Left cardiac atrium (tissue), 4 donors: Measurements from ENCODE around the gene OXCT1. TPM values are rescaled to one million over a fixed set of nuclear protein-coding genes. Genes with fewer than 3 reads are reported as not detected.
A peak's percentile ranks its signal among the peaks of the same experiment; 100 is the strongest.

Experiments
- ATAC-seq, 2 donors: fragments of 200-7000 bp; cut with Tn5 transposase; one replicate each; pipeline ENCODE4 v1.9.1; 2020; ENCODE audit warnings: mild to moderate bottlenecking in 2 of 2, moderate library complexity in 2 of 2
- DNase-seq: peaks from one replicate; pipeline ENCODE4 v3.0.0-alpha.2; 2020
- intact Hi-C, 2 donors: fragments of 100-400 bp; cut with DNase I; formaldehyde crosslinking; loops; one replicate each; pipeline versions ENCODE4 v1.14.1 to v1.15.1; 2022 to 2023
- long read RNA-seq: library from polyadenylated mRNA; unstranded; transcript quantifications from one replicate; pipeline ENCODE4 v2.0.0, GENCODE V29; 2021
- total RNA-seq, 2 donors: library from RNA; stranded (reverse); fragmentation: NEBNext Ultra II Directional; extraction: Animal tissue kit (Norgen Biotek cat#: 25700); gene quantifications; one replicate each; pipeline ENCODE4 v1.2.1, GENCODE V29; 2021
- donor health status: DM: no; HTN: yes; CAD: no.
- donor health status: DM: no; HTN: yes; CAD: no; lungs with severe emphysema.
- donor health status: DM: yes; HTN: yes; CAD: no.
- donor health status: Dilated cardiomyopathy.

OXCT1 gene
- 100 to 1,000 TPM in 1 of 2 donors, 10 to 100 TPM in 1; 80.2 to 116 TPM for total RNA-seq
- long read RNA-seq, transcript OXCT1-201 (17 exons, 3,388 nt) = major isoform, 430 of 469 reads
- long read RNA-seq, partial matches to known transcripts = 15 of 469 reads
- long read RNA-seq, other reads (novel, unspliced or antisense) = 23 of 469 reads

DNA sequence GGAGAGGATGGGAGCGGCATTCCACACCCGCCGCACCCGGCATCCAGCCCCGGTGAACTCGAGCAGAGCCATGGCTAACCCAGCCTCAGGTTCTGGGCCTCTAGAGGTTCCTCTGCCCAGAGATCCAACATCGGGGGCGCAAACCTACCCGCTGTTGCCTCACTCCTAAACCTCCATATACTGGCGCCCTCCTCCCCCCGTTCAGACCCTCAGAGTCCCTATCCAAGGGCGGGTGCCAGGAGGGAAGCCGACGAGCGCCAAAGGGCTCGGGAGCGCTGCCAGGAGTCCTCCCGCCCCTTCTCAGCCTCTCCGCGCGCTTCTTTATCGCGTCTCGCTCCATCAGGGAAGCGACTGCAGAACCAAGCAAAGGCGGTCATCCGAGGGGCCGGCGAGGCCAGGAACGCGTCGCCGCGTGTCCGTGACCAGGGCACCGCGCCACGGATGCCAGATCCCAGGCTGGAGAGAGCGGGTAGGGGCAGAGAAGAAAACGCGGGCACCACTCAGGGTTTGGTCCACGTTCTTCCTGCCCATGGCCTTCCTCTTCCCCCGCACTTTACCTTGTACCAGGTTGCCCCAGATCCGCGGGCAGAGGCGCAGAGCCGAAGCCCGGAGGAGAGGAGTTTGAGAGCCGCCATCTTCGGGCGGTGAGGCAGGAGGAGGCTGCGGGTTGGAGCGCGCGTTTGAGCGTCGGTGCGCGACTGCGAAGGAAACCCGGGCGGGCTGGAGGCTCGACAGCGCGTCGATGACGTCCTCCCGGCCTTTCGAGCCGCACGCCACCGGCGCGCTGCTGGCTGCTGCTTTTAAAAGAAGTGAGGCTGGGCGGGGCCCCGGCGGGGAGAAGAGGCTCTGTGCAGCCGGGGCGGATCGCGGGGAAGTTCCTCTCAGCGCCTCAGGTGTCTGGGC is at the start of gene OXCT1:
Gene OXCT1 (minus strand): TSS at position 702 of the 903 bp plus-strand sequence. CDS start 67 bp downstream, at position 635.
- DNase-seq (peak; percentile 87), ATAC-seq (peak; percentile 83 to 93)
- intact Hi-C loops = loop anchor here (5.0 to 10.0 kb wide), 2 partner anchors 37 to 55 kb away; partner anchors contain the start of gene FBXO4 (in 1 of the 2)

DNA sequence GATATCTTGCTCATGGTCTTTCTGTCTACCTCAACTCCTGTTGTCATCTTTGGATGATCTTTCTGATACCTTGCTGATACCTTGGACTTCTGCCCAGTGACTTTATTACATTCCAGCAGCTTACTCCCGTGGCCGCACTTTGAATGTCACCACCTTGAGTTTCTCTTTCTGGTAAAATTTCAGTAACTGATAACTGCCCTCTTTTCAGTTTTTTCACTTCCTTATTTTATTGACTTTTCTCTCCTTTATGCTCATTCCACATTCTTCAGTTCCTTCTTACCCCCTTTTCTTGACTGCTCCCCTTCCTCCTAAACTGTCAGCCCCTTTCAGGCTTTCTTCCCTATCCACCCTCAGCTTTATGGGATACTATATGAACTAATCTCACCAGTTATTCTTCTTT is 47.9 kb upstream of the OXCT1 start:
- intact Hi-C loops = no loop called here
- ATAC-seq (no peak), DNase-seq (no peak)

DNA sequence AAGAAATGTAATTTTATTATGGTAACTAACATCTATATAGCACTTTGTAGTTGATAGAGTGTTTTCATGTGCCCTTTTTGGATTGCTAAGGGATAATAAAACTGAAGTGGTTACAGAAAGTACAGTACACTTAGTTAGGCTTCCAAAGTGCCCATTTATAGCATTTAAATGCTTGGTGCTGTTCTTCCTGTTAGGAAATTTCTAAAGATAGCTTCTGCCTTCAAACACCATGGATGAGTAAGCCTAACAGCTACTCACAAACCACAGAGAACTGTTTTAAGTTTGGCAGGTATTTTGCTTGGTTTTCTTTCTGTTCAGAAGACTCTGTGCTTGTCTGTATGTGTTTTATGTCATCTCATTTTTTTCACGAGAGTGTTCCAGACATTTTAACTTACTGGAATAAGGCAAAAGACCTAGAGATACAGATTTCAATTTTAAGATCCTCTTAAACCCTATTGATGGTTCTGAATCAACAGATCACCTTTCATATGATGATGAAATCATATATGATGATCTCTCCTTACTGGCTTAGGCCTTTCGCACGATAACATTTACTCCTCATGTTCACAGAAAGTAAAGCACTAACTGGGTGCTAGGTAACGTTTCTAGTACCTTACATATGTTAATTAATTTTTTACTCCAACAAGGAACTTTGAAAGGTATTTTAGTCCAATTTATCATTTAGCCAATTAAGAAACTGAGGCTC is 38.3 kb upstream of the OXCT1 start:
- intact Hi-C loops = loop anchor here in 1 of 2 donors (5.0 to 10.0 kb wide), 2 partner anchors 36 to 54 kb away; partner anchors contain the start of gene OXCT1
- ATAC-seq (no peak), DNase-seq (no peak)

DNA sequence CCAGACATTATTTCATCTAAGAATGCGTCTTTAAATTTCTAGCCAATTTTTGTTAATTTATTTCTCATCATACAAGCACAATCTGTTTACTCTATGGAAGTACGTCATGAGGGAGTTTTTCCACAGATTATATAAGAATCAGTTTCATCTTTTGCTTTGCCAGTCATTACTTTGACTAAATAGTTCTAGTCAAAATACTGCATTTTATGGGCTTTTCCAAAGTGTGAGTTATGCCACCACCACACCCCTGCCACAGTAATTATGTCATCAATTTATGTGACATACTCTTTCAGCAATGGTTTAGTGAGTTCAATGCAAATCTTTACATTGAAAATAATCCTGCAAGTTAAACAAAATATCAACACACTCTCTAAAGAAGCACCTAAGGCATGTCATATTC is 35.9 kb upstream of the OXCT1 start:
- intact Hi-C loops = loop anchor here in 1 of 2 donors (5.0 to 10.0 kb wide), 2 partner anchors 34 to 51 kb away; partner anchors contain the start of gene OXCT1
- DNase-seq (no peak), ATAC-seq (no peak)

DNA sequence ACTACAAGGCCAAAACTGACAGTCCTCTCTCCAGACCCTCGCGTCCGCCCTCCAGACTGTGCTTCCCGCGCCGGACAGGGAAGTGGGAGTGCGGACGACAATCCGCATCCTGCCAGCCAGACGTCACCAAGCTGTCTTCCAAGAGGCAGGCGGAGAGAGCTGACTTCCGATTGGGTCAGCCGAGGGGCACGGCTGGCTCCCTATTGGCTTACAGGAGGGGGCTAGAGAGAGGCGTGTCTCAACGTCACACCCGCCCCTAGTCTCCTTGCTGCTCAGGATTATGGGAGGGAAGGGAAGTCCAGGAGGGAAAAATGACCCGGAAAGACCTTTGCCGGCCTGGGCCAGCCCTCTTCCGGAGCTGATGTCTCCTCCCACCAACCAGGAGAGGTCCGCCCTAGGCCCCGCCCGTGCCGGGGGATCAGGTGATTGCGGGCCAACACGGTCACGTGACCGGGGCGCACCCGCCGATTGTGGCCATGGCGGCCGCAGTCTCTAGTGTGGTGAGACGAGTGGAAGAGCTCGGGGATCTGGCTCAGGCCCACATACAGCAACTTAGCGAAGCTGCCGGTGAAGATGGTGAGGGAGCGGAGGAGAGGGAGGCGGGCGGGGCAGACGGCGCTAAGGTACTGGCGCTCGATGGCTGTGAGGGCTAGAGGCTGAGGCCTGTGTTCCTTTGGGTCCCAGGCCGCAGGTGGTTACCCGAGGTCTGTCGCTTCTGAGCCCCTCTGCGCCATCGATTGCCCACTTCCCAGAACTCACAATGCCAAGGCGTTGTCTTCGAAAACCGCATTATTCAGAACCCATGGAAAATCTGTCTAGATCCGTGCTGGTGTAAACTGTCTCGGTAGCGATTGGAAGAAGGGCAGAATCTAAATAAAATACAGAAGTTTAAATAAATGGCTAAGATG is 33.9 kb upstream of the OXCT1 start, which contains the start of gene RIMOC1:
Gene RIMOC1 (plus strand): TSS at position 453 of the 908 bp plus-strand sequence. CDS start 24 bp downstream, at position 477.
- intact Hi-C loops = loop anchor here in 1 of 2 donors (10.0 kb wide), 1 partner anchor 49 kb away; no protein-coding TSS in a partner anchor

DNA sequence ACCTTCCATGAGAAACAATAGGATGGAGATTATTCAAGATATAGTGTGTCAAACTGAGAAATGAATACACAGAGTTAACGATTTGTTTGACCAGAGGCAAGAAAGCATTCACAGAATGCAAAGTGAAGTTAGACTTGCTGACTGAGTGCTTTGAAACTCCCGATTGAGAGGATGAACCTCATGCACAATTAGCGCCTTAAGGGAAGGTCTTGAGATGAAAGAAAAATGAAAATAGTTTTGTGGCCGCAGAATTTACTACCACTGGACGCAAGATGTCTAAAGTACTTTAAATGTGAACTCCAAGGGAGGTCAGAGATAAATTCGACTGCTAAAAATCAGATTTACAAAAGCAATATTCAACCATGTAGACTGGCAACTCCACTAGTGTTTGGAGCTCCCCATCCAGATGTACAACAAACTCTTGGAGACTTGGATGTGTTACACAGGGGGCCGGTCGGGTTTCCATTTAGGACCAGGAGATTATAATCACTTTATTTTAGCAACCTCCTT is 33.2 kb upstream of the OXCT1 start:
- DNase-seq (no peak), ATAC-seq (no peak)
- intact Hi-C loops = loop anchor here in 1 of 2 donors (10.0 kb wide), 1 partner anchor 49 kb away; no protein-coding TSS in a partner anchor

More for the DNA sequence above, 33.9 kb upstream of the OXCT1 start, which contains the start of gene RIMOC1:
- DNase-seq (peak; percentile 98), ATAC-seq (peak; percentile 99)

DNA sequence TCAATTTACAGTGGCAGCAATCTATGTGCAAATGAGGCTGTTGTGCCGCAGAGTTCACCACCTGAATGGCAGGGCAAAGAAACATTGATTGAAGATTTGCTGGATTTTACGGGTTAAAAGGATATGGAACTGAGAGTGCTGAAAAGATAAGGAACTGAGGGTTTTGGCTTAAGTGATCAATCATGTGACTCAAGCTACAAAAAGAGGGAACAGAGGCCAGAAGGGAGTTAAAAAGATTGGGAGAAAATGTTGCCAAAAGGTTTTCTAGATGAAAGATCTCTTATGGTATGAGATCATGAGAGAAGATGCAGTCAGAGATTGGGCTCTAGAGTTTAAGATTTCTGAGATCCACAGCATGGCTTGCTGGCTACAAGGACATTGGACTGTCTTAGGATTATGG is 26.0 kb upstream of the OXCT1 start:
- intact Hi-C loops = no loop called here
- no peak for DNase-seq
- no peak for ATAC-seq

DNA sequence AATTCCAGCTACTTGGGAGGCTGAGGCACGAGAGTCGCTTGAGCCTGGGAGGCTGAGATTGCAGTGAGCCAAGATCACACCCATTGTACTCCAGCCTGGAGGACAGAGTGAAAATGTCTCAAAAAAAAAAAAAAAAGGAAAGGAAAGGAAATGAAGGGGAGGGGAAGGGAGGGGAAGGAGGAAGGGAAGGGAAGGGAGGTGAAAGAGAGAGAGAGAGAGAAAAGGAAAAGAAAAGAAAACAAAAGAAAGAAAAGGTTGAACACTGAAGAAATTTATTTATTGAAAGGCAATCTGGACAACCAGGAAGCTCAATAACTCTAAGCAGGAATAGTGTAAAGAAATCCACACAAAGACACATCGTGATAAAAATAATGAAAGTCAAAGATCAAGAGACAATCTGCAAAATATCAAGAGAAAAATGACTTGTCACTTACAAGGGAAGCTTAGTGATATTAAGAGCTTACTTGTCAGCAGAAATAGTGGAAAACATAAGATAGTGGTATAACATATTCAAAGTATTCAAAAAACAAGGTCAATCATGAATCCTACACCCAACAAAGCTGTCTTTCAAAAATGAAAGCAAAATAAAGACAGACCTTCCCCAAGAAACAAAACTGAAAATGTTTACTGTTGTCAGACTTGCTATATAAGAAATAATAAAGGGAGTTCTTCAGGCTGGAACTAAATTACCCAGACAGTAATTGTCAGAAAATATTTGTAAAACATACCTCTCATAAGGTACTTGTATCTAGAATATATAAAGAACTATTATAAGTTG is 23.0 kb upstream of the OXCT1 start:
- intact Hi-C loops = no loop called here
- DNase-seq (no peak), ATAC-seq (no peak)

DNA sequence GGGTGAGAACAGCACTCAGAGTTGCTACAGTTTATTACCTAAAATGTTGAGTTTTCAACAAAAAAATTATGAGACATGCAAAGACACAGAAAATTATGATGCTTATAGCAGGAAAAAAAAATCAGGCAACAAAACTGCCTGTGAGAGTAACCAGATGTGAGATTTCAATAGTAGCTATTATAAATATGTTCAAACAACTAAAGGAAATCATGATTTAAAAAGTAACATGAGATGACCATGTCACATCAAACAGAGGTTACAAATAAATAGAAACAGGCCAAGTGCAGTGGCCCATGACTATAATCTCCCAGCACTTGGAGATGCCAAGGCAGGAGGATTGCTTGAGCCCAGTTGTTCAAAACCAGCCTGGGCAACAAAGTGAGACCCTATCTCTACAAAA is 21.8 kb upstream of the OXCT1 start:
- intact Hi-C loops = no loop called here
- DNase-seq = no peak
- ATAC-seq = no peak

DNA sequence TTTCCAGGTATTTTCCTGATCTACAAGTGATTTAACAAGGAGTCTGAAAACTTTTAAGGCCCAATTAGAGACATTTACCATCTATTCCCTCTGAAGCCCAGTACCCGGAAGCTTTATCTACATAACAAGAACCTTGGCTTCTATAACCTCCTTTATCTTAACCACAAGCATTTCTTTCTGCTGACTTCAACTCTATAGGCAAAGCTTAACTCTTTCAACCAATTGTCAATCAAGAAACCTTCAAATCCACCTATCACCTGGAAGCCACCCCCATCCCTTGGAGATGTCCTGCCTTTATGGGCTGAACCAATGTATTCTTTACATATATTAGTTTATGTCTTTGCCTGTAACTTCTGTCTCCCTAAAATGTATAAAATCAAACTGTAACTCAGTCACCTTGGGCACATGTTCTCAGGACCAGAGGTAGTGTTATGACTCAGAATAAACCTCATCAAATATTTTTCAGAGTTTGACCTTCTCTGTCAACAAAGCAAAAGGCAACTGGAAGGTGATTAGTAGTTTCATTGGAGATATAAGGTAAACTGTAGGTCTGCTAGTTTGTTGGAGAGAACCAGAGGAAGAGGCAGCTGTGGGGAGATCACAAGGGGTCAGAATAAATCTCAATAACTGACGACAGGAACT is 21.0 kb upstream of the OXCT1 start:
- ATAC-seq (no peak), DNase-seq (no peak)
- intact Hi-C loops = no loop called here

DNA sequence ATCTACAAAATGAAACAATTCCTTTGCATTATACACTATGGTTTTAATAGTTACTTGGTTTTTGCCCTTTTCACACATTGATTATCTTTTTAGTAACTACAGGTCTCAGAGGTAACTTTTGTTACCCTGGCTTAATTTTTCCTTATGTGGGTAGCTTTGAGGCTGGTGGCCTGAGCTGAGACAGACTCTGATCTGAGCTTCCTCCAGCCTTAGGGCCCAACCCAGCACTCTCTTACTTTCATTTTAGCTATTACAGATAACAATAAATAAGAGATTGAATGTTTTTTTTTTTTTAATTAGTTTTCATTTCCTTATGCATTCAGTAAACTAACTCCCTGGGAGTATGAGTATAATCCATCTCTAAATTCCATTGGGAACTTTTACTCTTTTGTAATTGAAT is 15.1 kb upstream of the OXCT1 start:
- intact Hi-C loops = no loop called here
- ATAC-seq (no peak), DNase-seq (no peak)

DNA sequence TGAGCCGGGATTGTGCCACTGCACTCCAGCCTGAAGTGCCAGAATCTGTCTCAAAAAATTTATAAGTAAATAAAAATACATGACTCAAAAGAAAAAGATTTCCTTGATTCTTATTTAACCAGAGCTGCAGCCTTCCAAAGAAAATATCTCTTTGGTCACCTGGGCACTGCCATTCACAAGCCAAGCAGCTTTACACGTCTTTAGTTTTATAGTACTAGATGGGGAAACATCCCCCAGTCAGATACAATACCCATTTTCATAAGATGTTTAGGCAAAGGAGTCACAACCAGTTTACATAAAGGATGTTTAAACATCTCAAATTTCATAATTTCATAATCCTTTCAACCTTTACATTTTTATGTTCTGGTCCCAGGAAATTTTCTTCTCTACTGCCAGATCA is 13.7 kb upstream of the OXCT1 start:
- DNase-seq = no peak
- ATAC-seq = no peak
- intact Hi-C loops = no loop called here

DNA sequence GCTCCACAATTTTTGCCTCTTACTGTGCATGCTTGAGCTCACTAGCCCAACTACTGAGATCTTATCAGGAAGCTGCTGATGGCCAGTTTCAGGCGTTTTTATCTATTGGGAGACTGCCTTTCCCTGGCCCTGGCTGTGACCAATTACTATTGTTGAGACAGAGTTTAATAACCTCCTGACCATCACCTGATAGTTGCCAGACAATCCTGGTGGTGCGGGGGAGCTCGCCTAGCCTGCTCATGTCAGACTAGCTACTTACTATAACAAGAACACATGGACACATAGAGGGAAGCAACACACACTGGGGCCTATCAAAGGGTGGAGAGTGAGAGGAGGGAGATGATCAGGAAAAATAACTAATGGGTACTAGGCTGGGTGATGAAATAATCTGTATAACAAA is 13.0 kb upstream of the OXCT1 start:
- intact Hi-C loops = no loop called here
- ATAC-seq (no peak), DNase-seq (no peak)

DNA sequence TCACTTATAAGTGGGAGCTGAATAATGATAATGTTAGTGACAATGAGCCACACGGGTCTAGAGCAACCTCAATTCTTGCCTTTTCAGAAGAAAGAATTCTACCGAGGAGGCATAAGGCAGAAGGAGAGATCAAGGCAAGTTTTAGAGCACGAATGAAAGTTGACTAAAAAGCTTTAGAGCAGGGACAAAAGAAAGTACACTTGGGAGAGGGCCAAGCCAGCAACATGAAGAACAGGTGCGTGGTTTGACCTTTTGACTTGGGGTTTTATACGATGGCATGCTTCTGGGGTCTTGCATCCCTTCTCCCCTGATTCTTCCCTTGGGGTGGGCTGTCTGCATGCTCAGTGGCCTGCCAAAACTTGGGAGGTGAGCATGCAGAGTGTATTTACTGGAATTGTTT is 12.5 kb upstream of the OXCT1 start:
- intact Hi-C loops = no loop called here
- no peak for ATAC-seq
- DNase-seq = no peak

DNA sequence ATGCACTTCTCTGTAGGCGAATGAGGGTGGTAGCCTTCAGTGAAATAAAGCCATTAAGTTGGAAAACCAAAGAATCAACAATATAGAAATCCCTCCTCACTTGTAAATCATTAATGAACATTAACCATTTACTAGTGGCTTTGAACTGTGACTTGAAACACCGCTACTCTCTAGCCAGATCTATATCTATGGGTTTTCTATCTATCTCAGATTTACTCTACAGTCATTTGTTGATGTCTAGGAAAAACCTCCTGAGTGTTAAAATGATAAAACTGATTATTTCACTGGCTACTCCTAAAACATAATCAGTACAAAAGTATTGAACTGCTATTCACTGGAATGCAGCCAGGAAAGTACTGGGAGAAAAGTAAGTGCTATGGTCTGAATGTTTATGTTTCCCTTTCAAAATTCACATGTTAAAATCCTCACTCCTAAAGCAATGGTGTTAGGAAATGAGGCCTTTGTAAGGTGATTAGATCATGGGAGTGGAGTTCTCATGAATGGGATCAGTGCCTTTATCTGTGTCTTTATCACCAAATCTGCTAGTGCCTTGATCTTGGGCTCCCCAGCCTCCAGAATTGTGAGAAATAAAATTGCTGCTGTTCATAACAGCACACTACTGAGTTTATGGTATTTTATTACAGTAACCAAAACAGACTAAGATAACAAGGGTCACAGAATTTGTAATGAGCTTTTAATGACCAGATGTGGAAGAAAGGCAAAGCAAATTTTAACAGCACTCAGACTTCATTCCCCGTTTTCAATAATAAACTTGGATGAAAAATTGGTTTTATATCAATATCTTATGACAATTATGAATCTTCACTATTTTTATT is 8.6 kb upstream of the OXCT1 start:
- ATAC-seq (no peak), DNase-seq (no peak)
- intact Hi-C loops = no loop called here

DNA sequence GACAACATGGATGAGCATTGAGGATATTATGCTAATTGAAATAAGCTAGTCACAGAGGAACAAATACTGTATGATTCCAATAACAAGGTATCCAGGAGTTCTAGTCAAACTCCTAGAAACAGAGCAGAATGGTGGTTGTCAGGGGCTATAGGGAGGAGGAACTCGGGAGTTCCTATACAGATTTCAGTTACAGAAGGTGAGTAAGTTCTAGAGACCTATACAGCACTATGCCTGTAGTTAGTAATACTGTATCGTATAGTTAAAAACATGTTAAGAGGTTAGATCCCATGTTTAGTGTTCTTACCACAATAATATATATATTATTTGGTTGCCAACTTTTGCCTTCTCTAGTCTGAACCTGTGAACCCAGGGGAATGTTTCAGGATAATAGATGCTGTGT is 7.9 kb upstream of the OXCT1 start:
- intact Hi-C loops = no loop called here
- DNase-seq (no peak), ATAC-seq (no peak)
